GM20431 (cell line): Measurements from ENCODE around the gene TNFRSF11A.

ENCODE experiments used
- in situ Hi-C: fragments of 300-500 bp; cut with MseI, MboI; formaldehyde crosslinking; loops from one replicate; pipeline ENCODE4 v1.15.0; 2020; ENCODE audit warnings: low sequenced_read_pairs; ENCODE audit not compliant: unreplicated experiment

Gene TNFRSF11A

DNA sequence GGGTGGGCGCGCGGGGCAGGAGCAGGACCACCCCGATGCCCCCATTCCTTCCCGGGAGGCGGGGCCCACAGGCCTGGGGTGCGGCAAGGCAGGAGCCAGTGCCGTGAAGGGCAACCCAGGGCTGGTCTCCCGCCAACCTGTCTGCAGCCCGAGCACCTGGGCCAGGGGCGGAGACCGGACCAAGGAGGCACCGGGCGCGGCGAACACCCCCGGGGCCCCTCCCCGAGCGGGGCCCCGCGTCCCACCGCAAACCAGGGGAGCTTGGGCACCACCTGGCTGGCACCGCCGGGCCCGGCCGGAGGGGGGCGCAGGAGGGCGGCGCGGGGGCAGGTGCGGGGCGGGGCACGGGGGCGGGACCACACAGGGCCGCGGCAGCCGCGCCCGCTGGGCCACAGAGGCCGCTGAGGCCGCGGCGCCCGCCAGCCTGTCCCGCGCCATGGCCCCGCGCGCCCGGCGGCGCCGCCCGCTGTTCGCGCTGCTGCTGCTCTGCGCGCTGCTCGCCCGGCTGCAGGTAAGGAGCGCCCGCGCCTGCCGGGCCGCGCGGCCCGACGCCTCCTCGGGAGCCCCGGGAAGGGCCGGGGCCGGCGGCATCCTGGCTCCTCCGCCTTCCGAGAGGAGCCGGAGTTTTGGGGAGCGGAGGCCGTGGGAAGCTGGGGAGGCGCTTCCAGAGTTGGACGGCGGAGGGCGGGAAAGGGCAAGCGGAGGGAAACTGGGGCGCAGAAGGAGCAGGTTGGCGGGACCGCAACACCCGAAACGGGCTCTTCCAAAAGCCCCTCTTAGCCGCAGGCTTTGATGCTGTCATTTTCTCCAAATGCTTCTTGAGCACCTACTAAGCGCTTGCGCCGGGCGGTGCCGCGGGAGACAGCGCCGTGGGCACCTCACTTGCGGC lies at the start of gene TNFRSF11A:
TNFRSF11A (plus strand) TSS at position 394 of the 889 bp plus-strand sequence; CDS start at position 437, 43 bp downstream.
- in situ Hi-C loops = no loop called here

DNA sequence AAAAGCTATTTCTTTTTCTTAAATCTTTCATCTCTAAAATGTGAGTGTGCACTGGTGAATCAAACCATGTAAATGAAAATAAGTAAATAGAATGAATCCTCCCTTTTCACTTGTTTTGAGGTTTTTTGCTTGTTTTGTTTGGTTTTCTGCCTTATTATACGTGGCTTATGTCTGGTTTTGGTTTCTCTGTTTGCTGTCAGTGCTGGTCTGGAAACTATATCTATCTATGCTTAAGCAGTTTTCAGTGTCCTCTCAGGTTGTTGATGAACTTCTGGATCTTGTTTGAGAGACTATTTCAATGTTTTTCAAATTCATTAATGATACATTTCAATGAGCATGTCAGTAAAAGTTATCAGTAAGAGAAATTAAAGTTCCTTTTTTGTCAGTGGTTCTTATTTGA lies 48.1 kb upstream of the TNFRSF11A start:
- in situ Hi-C loops = no loop called here

DNA sequence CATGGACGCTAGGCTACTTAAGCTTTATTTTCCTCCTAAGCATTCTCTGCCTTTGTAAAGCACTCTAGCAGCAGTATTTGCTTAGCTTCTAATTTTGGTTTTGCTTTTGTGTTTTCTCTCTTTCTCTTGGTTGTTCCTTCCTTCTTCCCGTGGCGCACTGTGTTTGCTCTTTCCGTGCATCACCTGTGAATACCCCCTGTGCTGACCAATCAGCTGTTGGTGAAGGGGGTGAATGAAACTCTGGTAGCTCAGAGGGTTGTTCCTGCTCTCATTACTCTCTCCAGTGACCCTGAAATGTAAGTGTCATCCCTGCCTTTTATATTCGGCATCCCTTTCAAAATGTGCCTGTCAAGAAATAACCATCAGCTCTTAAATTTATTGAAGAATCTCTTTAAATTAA lies 45.5 kb upstream of the TNFRSF11A start:
- in situ Hi-C loops = no loop called here

DNA sequence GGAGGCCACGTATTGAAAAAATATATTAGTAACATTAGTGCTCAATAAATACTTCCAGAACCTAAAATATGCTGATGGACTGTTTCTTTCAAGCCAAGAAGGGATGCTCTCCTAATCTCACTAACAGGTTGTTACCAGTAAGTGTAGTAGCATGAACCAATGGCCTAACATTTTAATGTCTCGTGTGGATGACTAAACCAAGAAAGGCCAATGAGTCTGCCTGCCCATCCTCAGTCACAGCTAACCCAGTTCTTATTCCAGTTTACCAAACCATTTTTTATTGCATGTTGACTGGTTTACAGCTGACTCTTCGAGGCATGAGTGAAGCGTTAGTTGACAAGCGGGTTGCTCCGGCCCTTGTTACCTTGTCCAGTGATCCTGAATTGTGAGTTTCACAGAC lies 45.1 kb upstream of the TNFRSF11A start:
- in situ Hi-C loops = no loop called here

DNA sequence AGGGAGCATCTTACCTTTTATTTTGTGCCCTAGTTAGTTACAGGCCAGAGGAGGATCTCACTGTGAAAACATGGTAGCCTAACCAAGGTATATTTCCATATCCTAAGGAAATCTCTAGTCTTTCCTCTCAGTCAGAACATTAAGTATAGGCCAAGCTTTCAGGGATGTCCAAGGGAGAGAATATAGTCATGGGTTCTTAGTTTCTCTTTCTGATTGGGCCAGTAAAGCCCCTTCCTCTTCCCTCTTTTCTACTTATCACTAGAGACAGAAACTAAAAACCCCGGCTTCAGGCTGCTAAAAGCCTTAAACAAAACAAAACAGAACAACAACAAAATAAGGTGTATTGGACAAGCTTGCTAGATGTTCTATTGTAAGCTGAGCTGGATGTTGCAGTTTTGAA lies 44.3 kb upstream of the TNFRSF11A start:
- in situ Hi-C loops = no loop called here

DNA sequence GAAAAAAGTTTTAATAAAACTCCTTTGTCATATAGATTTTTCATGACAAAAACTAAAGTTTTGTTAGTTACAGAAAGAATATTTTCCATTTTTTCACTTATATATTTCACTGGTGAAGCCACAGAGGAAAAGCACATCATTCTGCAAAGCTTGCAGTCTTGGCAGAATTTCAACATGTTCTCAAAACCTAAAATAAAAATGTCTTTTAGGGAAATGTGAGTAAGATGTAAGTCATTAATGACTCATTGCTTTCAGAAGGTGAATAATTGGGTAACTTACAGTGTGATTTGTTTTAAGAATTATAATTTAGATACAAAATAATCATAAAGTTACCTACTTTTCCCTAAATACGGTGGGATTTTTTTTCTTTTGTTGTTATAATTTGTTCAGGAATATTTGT lies 43.4 kb upstream of the TNFRSF11A start:
- in situ Hi-C loops = no loop called here

DNA sequence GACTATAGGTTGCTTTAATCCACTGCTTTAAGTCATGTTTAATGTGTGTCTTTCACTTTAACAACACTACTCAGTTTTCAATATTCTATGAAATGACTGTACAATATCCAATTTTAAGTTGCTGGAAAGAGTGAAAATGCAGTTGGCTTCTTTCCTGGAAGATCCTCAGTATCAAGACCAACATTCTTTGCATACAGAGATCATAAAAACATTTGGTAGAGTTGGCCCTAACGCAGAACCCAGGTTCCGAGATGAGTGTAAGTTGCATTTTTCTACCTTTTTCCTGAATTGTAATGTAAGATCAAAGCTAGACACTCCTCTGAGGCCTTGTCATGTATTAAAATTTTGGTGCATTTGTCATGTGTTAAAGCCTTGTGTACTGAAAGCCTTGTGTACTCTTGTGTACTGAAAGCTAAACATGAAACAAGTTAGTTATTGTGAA lies 42.9 kb upstream of the TNFRSF11A start:
- in situ Hi-C loops = no loop called here

DNA sequence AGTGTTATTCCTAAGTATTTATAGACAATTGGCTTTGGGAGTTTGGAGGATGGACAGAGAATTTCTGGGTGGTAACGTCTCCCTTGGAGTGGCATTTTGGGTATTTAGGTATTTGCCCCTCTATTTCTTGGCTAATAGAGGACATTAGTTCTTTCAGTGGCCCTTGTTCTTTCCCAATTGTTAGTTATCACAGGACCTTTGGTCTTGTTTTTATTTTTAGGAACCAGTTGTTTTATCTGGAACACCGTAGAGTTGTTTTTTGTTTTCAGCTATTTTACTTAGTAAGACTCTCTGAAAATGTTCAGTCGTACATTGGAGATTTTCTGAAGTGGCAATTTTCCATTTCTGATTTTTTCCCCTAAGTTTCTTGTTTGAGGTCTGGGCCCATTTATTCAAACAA lies 40.5 kb upstream of the TNFRSF11A start:
- in situ Hi-C loops = no loop called here

- in situ Hi-C loops = no loop called here
Measured at GRCh38 chr18:62285281-62285680, 39.8 kb upstream of the TNFRSF11A start.

- in situ Hi-C loops = no loop called here
Measured at GRCh38 chr18:62287781-62288664, 37.1 kb upstream of the TNFRSF11A start.

GRCh38 chr18:62288665-62289008 lies 36.5 kb upstream of the TNFRSF11A start:
- in situ Hi-C loops = no loop called here

- in situ Hi-C loops = no loop called here
Measured at GRCh38 chr18:62289047-62289446, 36.1 kb upstream of the TNFRSF11A start.

DNA sequence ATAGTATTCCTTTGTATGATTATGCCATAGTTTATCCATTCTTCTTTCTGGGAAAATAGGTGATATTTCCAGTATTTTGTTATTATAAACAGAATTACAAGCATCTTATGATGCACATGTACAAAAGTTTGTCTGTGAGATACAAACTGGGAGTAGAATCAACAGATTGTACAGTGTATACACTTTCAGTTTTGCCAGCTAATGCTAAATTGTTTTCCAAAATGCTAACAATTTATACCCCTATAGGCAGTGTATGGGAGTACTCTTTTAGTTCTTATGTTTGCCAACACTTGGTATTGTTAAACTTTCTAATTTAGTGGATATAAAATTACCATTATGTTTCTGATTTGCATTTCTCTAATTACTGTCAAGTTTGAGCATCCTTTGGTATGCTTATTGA lies 31.0 kb upstream of the TNFRSF11A start:
- in situ Hi-C loops = no loop called here

DNA sequence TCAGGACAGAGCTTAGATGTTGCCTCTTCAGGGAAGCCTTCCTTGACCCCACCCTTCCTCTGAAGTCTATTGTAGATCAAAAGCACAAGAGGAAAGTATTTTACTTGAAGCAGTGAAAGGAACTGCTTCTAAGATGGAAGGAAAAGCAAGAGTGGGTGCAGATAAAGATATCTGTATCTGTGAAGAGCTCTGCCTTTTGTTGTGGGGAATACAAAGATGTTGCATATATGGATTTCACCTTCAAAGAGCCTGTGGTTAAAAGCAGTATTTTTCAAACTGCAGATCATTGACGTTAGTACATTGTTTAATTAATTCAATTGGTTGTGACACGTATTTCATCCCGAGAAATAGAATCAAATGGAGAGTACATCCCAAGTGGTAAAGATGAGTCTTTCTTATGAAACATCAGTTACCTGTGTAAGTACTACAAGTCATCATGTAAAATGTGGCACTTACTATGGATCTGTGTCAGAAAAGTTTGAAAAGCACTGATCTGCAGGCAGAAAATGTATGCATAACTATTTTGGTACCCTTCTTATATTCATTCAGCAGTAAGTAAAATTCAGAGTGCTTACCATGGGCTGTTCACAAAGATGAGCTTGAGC lies 24.6 kb upstream of the TNFRSF11A start:
- in situ Hi-C loops = no loop called here

DNA sequence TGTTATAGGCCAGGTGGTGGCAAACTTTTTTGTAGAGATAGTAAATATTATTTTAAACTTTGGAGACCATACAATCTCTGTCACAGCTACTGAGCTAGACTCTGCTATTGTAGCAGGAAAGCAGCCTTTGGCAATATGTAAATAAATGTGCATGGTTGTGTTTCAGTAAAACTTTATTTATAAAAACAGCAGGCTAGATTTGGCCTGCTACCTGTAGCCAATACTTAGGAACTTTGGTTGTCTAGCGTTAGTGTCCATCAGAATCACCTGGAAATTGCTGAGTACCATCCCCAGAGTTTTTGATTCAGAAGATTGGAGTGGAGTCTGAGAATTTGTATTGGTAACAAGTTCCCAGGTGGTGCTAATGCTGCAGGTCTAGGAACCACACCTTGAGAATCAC lies 23.8 kb upstream of the TNFRSF11A start:
- in situ Hi-C loops = no loop called here

DNA sequence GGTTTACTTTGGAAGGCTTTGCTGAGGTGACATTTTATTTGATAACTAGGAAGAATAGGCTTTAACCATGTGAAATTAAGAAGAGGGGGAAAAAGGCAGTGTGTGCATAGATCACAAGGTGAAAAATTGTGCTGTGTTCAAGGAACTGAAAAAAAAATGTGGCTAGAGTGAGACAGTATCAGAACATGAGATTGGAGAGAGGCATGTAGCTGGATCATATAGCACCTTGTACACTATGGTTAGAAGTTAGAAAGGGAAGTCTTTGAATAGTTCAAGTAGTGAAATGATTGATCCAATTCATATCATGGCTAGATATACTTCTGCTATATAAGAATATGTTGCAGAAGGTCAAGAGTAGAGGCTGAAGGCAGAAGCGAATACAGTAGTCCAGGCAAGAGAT lies 12.3 kb upstream of the TNFRSF11A start:
- in situ Hi-C loops = no loop called here

GRCh38 chr18:62318228-62319180 lies 6.6 kb upstream of the TNFRSF11A start:
- in situ Hi-C loops = no loop called here

DNA sequence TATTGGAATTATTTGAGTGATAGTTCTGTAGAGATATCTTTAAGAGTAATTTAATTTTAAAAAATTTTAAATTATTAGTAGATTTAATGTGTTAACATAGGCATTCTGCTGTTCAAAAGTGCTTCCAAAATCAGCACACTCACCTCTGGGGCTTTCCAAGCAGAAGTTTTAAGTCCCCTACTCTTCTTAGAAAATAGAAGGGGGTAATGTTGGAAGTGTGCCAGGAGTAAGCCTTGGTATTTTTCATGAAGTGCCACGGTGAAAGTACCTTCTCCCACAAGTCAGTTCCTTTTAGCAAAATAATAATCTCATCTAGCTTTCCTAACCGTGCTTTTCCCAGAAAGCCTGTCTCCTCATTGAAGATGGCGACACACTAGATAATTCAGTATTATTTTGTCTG lies 3.9 kb upstream of the TNFRSF11A start:
- in situ Hi-C loops = no loop called here

GRCh38 chr18:62323483-62324180 lies 1.5 kb upstream of the TNFRSF11A start:
- in situ Hi-C loops = no loop called here
